ENCODE data around the gene SLC22A31. TPM values are rescaled to one million over a fixed set of nuclear protein-coding genes. Genes with fewer than 3 reads are reported as not detected.

The SLC22A31 gene
- total RNA-seq, 1 experiment from 2014 or later: 0.47 TPM

GRCh38 chr16:89164847-89165680, 35.3 kb downstream of the SLC22A31 start:
- Histone ChIP-seq H3K36me3 (ENCODE audit: insufficient read depth, low read length, poor library complexity, severe bottlenecking) (no peaks in the 10 kb centered on the region), H3K9me3 (ENCODE audit: low read depth, low read length, poor library complexity, severe bottlenecking) (no peaks in the 10 kb centered on the region), H3K27me3 (replicated peaks; ENCODE audit: insufficient read depth, low read depth, low read length, poor library complexity) (no peaks in the 10 kb centered on the region), H3K4me1 (ENCODE audit: insufficient read depth, low read length, poor library complexity, severe bottlenecking) (no peaks in the 10 kb centered on the region), H3K4me3 (ENCODE audit: low read depth, low read length, poor library complexity, severe bottlenecking) (no peak overlapping the region), H3K27ac (ENCODE audit: low read depth, low read length, poor library complexity, severe bottlenecking) (no peak overlapping the region)
- intact Hi-C loops (cut with micrococcal nuclease; ENCODE audit: unreplicated experiment): loop anchor here (5.0 kb wide), 2 partner anchors 218 to 428 kb away; no protein-coding TSS in a partner anchor
- TF ChIP-seq CTCF (conservative IDR thresholded peaks at IDR 0.05; ENCODE audit: low read depth, low read length) (no peak), EZH2 (IDR thresholded peaks at IDR 0.05; ENCODE audit: borderline replicate concordance, low read depth, low read length, poor library complexity, severe bottlenecking) (no peak)
- CTCF ChIA-PET: no interaction called here
- POLR2A ChIA-PET (ENCODE audit: low non-redundant PET): no interaction called here
- no peak for DNase-seq (ENCODE audit: low spot score)
- no TSS peak for BruUV-seq (replicated peaks)

- Histone ChIP-seq H3K27me3 (replicated peaks; ENCODE audit: insufficient read depth, low read depth, low read length, poor library complexity) (no peaks in the 10 kb centered on the region), H3K9me3 (ENCODE audit: low read depth, low read length, poor library complexity, severe bottlenecking) (no peaks in the 10 kb centered on the region), H3K4me3 (ENCODE audit: low read depth, low read length, poor library complexity, severe bottlenecking) (no peak overlapping the region), H3K27ac (ENCODE audit: low read depth, low read length, poor library complexity, severe bottlenecking) (no peak overlapping the region), H3K4me1 (ENCODE audit: insufficient read depth, low read length, poor library complexity, severe bottlenecking) (no peaks in the 10 kb centered on the region), H3K36me3 (ENCODE audit: insufficient read depth, low read length, poor library complexity, severe bottlenecking) (no peaks in the 10 kb centered on the region)
- ChIA-PET CTCF (no interaction called here), POLR2A (ENCODE audit: low non-redundant PET) (no interaction called here)
- BruUV-seq (replicated peaks): no TSS peak
- DNase-seq (ENCODE audit: low spot score): no peak
- intact Hi-C loops (cut with micrococcal nuclease; ENCODE audit: unreplicated experiment): no loop called here
- TF ChIP-seq CTCF (conservative IDR thresholded peaks at IDR 0.05; ENCODE audit: low read depth, low read length): no peak
Measured at GRCh38 chr16:89164436-89164835, 35.9 kb downstream of the SLC22A31 start.

- no peak overlapping the region for H3K4me3 ChIP-seq (ENCODE audit: low read depth, low read length, poor library complexity, severe bottlenecking)
- intact Hi-C loops (cut with micrococcal nuclease; ENCODE audit: unreplicated experiment): no loop called here
- no TSS peak for BruUV-seq (replicated peaks)
- CTCF ChIA-PET: no interaction called here
- no peaks in the 10 kb centered on the region for H3K4me1 ChIP-seq (ENCODE audit: insufficient read depth, low read length, poor library complexity, severe bottlenecking)
- no peaks in the 10 kb centered on the region for H3K27me3 ChIP-seq (replicated peaks; ENCODE audit: insufficient read depth, low read depth, low read length, poor library complexity)
- no peaks in the 10 kb centered on the region for H3K36me3 ChIP-seq (ENCODE audit: insufficient read depth, low read length, poor library complexity, severe bottlenecking)
- H3K9me3 ChIP-seq (ENCODE audit: low read depth, low read length, poor library complexity, severe bottlenecking): no peaks in the 10 kb centered on the region
- TF ChIP-seq EZH2 (IDR thresholded peaks at IDR 0.05; ENCODE audit: borderline replicate concordance, low read depth, low read length, poor library complexity, severe bottlenecking): no peak
- no peak for TF ChIP-seq CTCF (conservative IDR thresholded peaks at IDR 0.05; ENCODE audit: low read depth, low read length)
- H3K27ac ChIP-seq (ENCODE audit: low read depth, low read length, poor library complexity, severe bottlenecking): no peak overlapping the region
- no peak for DNase-seq (ENCODE audit: low spot score)
- POLR2A ChIA-PET (ENCODE audit: low non-redundant PET): no interaction called here
Measured at GRCh38 chr16:89163297-89163696, 37.0 kb downstream of the SLC22A31 start.

Data from A673 (cell line).